A673 (cell line): ENCODE measurements around the gene NRG3.

Source experiments
- CTCF ChIP-seq: fragments of 300-800, 200-600 bp; sonication (generic); conservative IDR thresholded peaks from 2 replicates; pipeline ENCODE4 v1.5.1; 2017; ENCODE audit warnings: low read depth, mild to moderate bottlenecking, antibody characterized with exemption, low read length, moderate library complexity, mixed read lengths
- EZH2 ChIP-seq: fragments of 200-600 bp; sonication (generic); IDR thresholded peaks from 2 replicates; pipeline ENCODE4 v1.6.1; 2017; ENCODE audit warnings: borderline replicate concordance, low read depth, mild to moderate bottlenecking, mixed read lengths, antibody characterized with exemption, low read length; ENCODE audit not compliant: poor library complexity, severe bottlenecking

DNA sequence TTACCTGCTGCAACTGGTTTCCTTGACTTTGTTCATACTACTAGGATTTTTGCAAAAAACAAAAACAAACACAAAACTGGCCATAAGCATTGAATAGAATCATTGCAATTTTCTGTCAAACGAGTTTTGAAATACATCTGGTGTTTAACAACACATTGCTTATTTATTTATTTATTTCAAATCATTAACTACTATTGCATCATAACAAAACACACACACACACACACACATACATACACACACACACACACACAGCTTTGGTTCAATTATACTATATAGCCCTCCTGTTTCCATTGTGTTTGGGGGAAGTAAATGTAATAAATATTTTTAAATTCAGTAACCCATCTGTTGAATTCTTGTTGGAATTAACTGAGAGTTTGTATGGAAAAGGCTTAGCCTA is 43.8 kb downstream of the NRG3 start:
- no peak for TF ChIP-seq CTCF
- TF ChIP-seq EZH2 = no peak
